NCI-H1436 treated with DMSO at 0.1 percent for 48 hours (cell line): ENCODE measurements around the gene S100A9.

Experiments used
- DNase-seq: peaks from one replicate; lab custom pipeline; 2025; lab: John Stamatoyannopoulos, UW

The S100A9 gene

GRCh38 chr1:153361480-153362109, 3.9 kb downstream of the S100A9 start:
- DNase-seq, result no peak

GRCh38 chr1:153362187-153362775, 4.6 kb downstream of the S100A9 start:
- DNase-seq, result no peak

GRCh38 chr1:153363641-153364040, 6.0 kb downstream of the S100A9 start:
- no peak for DNase-seq

GRCh38 chr1:153364156-153364555, 6.5 kb downstream of the S100A9 start:
- no peak for DNase-seq

- no peak for DNase-seq
Measured at GRCh38 chr1:153364766-153365666, 7.4 kb downstream of the S100A9 start.

GRCh38 chr1:153365696-153366095, 8.0 kb downstream of the S100A9 start:
- no peak for DNase-seq

GRCh38 chr1:153366261-153366660, 8.6 kb downstream of the S100A9 start:
- no peak for DNase-seq

GRCh38 chr1:153367090-153367489, 9.4 kb downstream of the S100A9 start:
- no peak for DNase-seq

GRCh38 chr1:153368495-153368894, 10.8 kb downstream of the S100A9 start:
- DNase-seq, result no peak

- no peak for DNase-seq
Measured at GRCh38 chr1:153370146-153370545, 12.5 kb downstream of the S100A9 start.

- DNase-seq, result no peak
Measured at GRCh38 chr1:153371231-153371630, 13.6 kb downstream of the S100A9 start.

GRCh38 chr1:153372571-153372970, 14.9 kb downstream of the S100A9 start:
- no peak for DNase-seq

GRCh38 chr1:153374071-153374470, 16.4 kb downstream of the S100A9 start:
- no peak for DNase-seq

- no peak for DNase-seq
Measured at GRCh38 chr1:153375511-153375910, 17.9 kb downstream of the S100A9 start, which contains the start of gene S100A12. TSS of gene S100A12 (minus strand) at chr1:153375621. CDS start at chr1:153374592, 1,029 bp downstream.

GRCh38 chr1:153379591-153379990, 21.9 kb downstream of the S100A9 start:
- no peak for DNase-seq

- no peak for DNase-seq
Measured at GRCh38 chr1:153380711-153381110, 23.1 kb downstream of the S100A9 start.

GRCh38 chr1:153384958-153385580, 27.4 kb downstream of the S100A9 start:
- DNase-seq, result no peak

- no peak for DNase-seq
Measured at GRCh38 chr1:153386500-153386901, 28.8 kb downstream of the S100A9 start.

GRCh38 chr1:153387001-153387400, 29.3 kb downstream of the S100A9 start:
- no peak for DNase-seq

GRCh38 chr1:153387785-153388184, 30.1 kb downstream of the S100A9 start:
- no peak for DNase-seq

GRCh38 chr1:153389401-153389800, 31.7 kb downstream of the S100A9 start:
- no peak for DNase-seq
